RWPE2 (cell line): ENCODE results near the gene KIN.
"Not testable (repeated sequence)": the region's sequence is repeated elsewhere in the genome, so short reads cannot be mapped to it uniquely, and the experiment has no call there.

Experiments used
- ATAC-seq: fragments of 200-7000 bp; cut with Tn5 transposase; 3 replicates; pipeline ENCODE4 v1.9.1; 2021; ENCODE audit warnings: low read depth
- DNase-seq: peaks from one replicate; pipeline ENCODE4 v3.0.0-alpha.2; 2020; ENCODE audit warnings: low spot score
- H3K27ac ChIP-seq: fragments of 450-650 bp; 2 replicates; pipeline ENCODE4 v1.5.1; 2017; ENCODE audit warnings: mild to moderate bottlenecking; ENCODE audit not compliant: poor library complexity, severe bottlenecking
- H3K27me3 ChIP-seq: fragments of 250-450 bp; sonication (Bioruptor Pico); 2 replicates; pipeline ENCODE4 v1.5.1; 2021; ENCODE audit warnings: mild to moderate bottlenecking, moderate library complexity; ENCODE audit not compliant: insufficient read depth, poor library complexity, severe bottlenecking
- H3K36me3 ChIP-seq: fragments of 250-450 bp; sonication (Bioruptor Pico); 2 replicates; pipeline ENCODE4 v1.5.1; 2020; ENCODE audit warnings: low read depth, mild to moderate bottlenecking, moderate library complexity
- H3K4me1 ChIP-seq: fragments of 250-450 bp; sonication (Bioruptor Pico); 2 replicates; pipeline ENCODE4 v1.5.1; 2021; ENCODE audit warnings: mild to moderate bottlenecking, moderate library complexity; ENCODE audit not compliant: insufficient read depth, poor library complexity, severe bottlenecking
- H3K4me3 ChIP-seq: fragments of 250-450 bp; sonication (Bioruptor Pico); 2 replicates; pipeline ENCODE4 v1.5.1; 2021; ENCODE audit warnings: mild to moderate bottlenecking, moderate library complexity; ENCODE audit not compliant: severe bottlenecking
- H3K9me3 ChIP-seq: fragments of 250-450 bp; sonication (Bioruptor Pico); 2 replicates; pipeline ENCODE4 v1.5.1; 2021; ENCODE audit warnings: mild to moderate bottlenecking, moderate library complexity; ENCODE audit not compliant: severe bottlenecking
- TF ChIP-seq, protein P1 (sequence below): fragments of 450-650 bp; IDR thresholded peaks from one replicate; pipeline ENCODE4 v1.5.1; 2017; ENCODE audit warnings: mild to moderate bottlenecking, moderate library complexity; ENCODE audit not compliant: poor library complexity, severe bottlenecking

The KIN gene

DNA sequence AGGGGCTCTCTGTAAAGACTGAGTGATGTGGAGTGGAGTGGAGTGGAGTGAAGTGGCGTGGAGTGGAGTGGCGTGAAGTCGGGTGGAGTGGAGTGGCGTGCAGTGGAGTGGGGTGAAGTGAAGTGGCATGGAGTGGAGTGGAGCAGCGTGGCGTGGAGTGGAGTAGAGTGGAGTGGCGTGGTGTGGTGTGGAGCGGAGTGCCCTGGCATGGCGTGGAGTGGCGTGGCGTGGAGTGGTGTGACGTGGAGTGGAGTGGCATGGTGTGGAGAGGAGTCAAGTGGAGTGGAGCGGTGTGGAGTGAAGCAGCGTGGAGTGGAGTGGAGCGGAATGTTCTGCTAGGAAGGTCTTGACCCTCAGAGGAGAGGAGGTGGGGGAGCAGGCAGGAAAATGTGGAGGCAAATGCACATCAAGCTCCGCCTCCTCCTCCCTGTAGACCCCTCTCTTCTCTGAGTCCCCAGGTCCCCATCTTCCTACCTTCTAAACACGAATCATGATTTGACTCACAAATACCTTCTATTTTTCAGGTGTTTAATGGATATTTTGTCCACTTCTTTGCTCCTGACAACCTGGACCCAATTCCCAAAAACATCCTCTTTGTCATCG lies 64.8 kb downstream of the KIN start:
- Histone ChIP-seq H3K27me3 (no peaks in the 10 kb centered on the region), H3K4me1 (no peaks in the 10 kb centered on the region), H3K4me3 (no peak overlapping the region), H3K27ac (no peak overlapping the region), H3K9me3 (no peaks in the 10 kb centered on the region), H3K36me3 (no peaks in the 10 kb centered on the region)
- TF ChIP-seq, protein P1, sequence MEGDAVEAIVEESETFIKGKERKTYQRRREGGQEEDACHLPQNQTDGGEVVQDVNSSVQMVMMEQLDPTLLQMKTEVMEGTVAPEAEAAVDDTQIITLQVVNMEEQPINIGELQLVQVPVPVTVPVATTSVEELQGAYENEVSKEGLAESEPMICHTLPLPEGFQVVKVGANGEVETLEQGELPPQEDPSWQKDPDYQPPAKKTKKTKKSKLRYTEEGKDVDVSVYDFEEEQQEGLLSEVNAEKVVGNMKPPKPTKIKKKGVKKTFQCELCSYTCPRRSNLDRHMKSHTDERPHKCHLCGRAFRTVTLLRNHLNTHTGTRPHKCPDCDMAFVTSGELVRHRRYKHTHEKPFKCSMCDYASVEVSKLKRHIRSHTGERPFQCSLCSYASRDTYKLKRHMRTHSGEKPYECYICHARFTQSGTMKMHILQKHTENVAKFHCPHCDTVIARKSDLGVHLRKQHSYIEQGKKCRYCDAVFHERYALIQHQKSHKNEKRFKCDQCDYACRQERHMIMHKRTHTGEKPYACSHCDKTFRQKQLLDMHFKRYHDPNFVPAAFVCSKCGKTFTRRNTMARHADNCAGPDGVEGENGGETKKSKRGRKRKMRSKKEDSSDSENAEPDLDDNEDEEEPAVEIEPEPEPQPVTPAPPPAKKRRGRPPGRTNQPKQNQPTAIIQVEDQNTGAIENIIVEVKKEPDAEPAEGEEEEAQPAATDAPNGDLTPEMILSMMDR, result no peak
- no peak for ATAC-seq
- DNase-seq, result no peak

DNA sequence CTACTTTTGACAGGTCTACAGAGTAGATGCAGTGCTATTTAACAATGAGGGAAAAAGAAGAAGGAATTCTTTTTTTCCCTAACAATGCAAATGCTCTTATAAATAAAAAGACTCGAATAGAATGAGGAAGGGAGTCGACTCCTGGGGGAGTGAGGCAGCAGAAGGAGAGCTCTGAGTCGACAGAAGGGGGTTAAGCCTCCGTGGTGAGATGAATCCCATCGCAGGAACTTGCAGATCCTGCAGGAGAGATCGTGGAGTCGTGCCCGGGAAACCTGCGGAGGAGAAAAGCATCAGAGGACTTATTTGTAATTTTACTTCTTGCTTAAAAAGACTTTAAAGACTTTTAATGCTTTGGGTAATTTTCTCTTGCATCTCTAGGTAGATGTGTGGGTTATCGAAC lies 67.3 kb downstream of the KIN start:
- ATAC-seq (no peak), DNase-seq (no peak)
- Histone ChIP-seq H3K4me3 (no peak overlapping the region), H3K27ac (no peak overlapping the region), H3K9me3 (no peaks in the 10 kb centered on the region), H3K27me3 (no peaks in the 10 kb centered on the region), H3K36me3 (no peaks in the 10 kb centered on the region), H3K4me1 (no peaks in the 10 kb centered on the region)
- TF ChIP-seq, protein P1, result no peak

DNA sequence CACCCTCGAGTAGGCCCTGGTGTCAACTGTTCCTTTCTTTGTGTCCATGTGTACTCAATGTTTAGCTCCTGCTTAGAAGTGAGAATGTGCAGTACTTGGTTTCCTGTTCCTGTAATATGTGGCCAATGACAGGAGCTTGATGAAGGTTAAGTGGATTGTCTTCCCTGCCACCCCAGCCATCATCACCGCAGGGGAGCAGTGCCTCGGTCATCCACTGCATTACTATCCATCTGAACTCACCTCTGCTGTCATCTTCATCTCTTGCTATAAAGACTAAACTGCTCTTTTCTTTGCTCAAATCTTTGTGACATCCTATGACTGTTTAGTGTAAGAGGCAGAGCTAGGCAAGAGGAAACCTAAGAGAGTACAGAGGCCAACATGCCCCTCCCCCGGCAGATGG lies 69.1 kb downstream of the KIN start:
- no peak overlapping the region for H3K27ac ChIP-seq
- ATAC-seq, result no peak
- no peak overlapping the region for H3K4me3 ChIP-seq
- H3K27me3 ChIP-seq, result no peaks in the 10 kb centered on the region
- no peak for DNase-seq
- H3K4me1 ChIP-seq, result no peaks in the 10 kb centered on the region
- H3K36me3 ChIP-seq, result no peaks in the 10 kb centered on the region
- TF ChIP-seq, protein P1, result no peak
- no peaks in the 10 kb centered on the region for H3K9me3 ChIP-seq

DNA sequence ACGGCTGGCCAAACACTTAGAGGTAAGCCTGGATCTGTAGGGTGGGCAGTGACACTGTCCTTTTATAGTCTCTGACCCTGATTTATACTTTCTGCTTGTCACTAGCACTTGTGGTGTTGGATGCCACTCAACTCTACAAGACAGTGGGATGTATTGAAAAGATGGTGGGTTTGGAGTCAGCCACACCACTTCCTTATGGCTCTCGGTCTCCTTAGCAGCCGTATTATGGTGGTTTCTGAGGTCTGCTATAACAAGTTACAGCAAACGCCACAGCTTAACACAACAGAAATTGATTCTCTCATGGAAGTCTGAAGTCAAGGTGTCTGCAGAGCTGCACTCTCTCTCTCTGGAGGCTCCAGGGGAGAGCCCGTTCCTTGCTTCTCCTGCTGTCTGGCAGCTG lies 70.0 kb downstream of the KIN start:
- DNase-seq (no peak), ATAC-seq (no peak)
- no peaks in the 10 kb centered on the region for H3K27me3 ChIP-seq
- TF ChIP-seq, protein P1, result no peak
- no peaks in the 10 kb centered on the region for H3K36me3 ChIP-seq
- no peak overlapping the region for H3K4me3 ChIP-seq
- no peaks in the 10 kb centered on the region for H3K9me3 ChIP-seq
- no peak overlapping the region for H3K27ac ChIP-seq
- H3K4me1 ChIP-seq, result no peaks in the 10 kb centered on the region

DNA sequence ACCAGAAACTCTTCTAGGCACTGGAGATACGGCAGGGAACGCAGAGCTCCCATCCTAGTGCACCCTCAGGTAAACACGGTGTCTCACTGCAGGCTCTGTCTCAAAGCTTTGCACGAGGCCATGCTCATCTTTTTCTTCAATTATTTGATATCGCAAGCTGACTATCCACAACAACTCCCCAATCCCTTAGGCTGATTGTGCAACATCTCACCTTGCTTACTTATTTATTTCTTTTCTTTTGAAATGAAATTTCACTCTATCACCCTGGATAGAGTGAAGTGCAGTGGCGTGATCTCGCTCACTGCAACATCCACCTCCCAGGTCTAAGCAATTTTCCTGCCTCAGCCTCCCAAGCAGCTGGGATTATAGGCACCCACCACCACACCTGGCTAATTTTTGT lies 72.3 kb downstream of the KIN start:
- ATAC-seq (no peak), DNase-seq (no peak)
- no peaks in the 10 kb centered on the region for H3K36me3 ChIP-seq
- H3K9me3 ChIP-seq, result no peaks in the 10 kb centered on the region
- TF ChIP-seq, protein P1, result no peak
- H3K27me3 ChIP-seq, result no peaks in the 10 kb centered on the region
- no peak overlapping the region for H3K4me3 ChIP-seq
- H3K4me1 ChIP-seq, result no peaks in the 10 kb centered on the region
- H3K27ac ChIP-seq, result no peak overlapping the region

DNA sequence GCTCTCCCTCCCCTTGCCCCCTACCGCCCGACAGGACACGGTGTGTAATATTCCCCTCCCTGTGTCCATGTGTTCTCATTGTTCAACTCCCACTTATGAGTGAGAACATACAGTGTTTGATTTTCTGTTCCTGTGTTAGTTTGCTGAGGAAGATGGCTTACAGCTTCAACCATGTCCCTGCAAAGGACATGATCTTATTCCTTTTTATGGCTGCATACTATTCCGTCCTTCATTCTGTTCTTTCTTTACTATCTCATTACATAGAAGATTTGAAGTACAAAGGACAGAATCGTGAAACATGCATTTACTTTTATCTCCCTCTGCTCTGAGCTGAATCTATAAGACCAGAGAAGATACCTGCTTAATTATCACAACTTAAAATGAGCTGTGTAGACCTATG lies 76.7 kb downstream of the KIN start:
- H3K9me3 ChIP-seq, ATAC-seq, H3K27ac ChIP-seq, H3K4me3 ChIP-seq, H3K27me3 ChIP-seq, H3K4me1 ChIP-seq, H3K36me3 ChIP-seq, DNase-seq: not testable (repeated sequence)
